K562 (cell line): ENCODE measurements around the gene TMPRSS9. TPM values are rescaled to one million over a fixed set of nuclear protein-coding genes. Genes with fewer than 3 reads are reported as not detected.

ENCODE experiments used
- ATAC-seq: fragments of 200-7000 bp; cut with Tn5 transposase; 3 replicates; pipeline ENCODE4 v1.9.1; 2020; ENCODE audit warnings: moderate library complexity
- BruUV-seq: library from RNA; stranded (reverse); fragments of 400-500 nt; replicated peaks from 2 replicates; lab custom pipeline; 2021; lab: Mats Ljungman, UMichigan
- CTCF ChIA-PET: fragments of 300-600 bp; formaldehyde crosslinking; extraction: SDS; loops from one replicate; lab custom pipeline; 2021; ENCODE audit warnings: low intra/inter-chr PET ratio; lab: Yijun Ruan, JAX
- POLR2A ChIA-PET: fragments of 300-600, 350-650 bp; sonication (Branson Sonifier 250); formaldehyde crosslinking; extraction: SDS; loops from one replicate; lab custom pipeline; 2021; ENCODE audit warnings: antibody characterized with exemption, inconsistent platforms; lab: Yijun Ruan, JAX
- DNase-seq, 4 experiments: peaks; one replicate each; pipeline versions ENCODE4 v3.0.0 to v3.0.0-alpha.2; 2011 to 2018; ENCODE audit warnings: low spot score in 3 of 4, mixed read lengths in 3 of 4; ENCODE audit errors: extremely low read depth in 1 of 4
- FAIRE-seq: peaks from 2 replicates; lab custom pipeline; 2011; peaks lifted over from hg19 to GRCh38; lab: Jason Lieb, UNC
- H2AFZ ChIP-seq: 2 replicates; pipeline ENCODE4 v1.6.0; 2011; ENCODE audit warnings: low read depth, low read length, control low read depth, inconsistent platforms
- H3K27ac ChIP-seq: fragments of 200-600 bp; 3 replicates; pipeline ENCODE4 v1.8.0; 2011; ENCODE audit warnings: low read depth, mild to moderate bottlenecking, control low read depth, inconsistent platforms, low read length, moderate library complexity, mixed read lengths; ENCODE audit errors: extremely low read depth
- H3K27me3 ChIP-seq, 2 experiments: fragments of 300-600 bp in 1 of 2; 2 replicates in 1 of 2; 3 replicates in 1 of 2; pipeline versions ENCODE4 v1.6.0 to v1.8.0; 2011; ENCODE audit warnings: inconsistent platforms in 2 of 2, low read length in 2 of 2, mild to moderate bottlenecking in 1 of 2, mixed read lengths in 1 of 2, moderate library complexity in 1 of 2; ENCODE audit not compliant: control insufficient read depth in 2 of 2, insufficient read depth in 2 of 2
- H3K36me3 ChIP-seq: fragments of 300-600 bp; 3 replicates; pipeline ENCODE4 v1.8.0; 2011; ENCODE audit warnings: mild to moderate bottlenecking, low read length, inconsistent platforms; ENCODE audit not compliant: control insufficient read depth, insufficient read depth
- H3K4me1 ChIP-seq, 2 experiments: fragments of 200-600 bp in 1 of 2; replicated peaks in 1 of 2; 2 replicates in 1 of 2; 3 replicates in 1 of 2; pipeline versions ENCODE4 v1.5.1 to v1.8.0; 2011; ENCODE audit warnings: inconsistent platforms in 2 of 2, low read length in 2 of 2, mild to moderate bottlenecking in 1 of 2, mixed read lengths in 1 of 2, moderate library complexity in 1 of 2; ENCODE audit not compliant: control insufficient read depth in 2 of 2, insufficient read depth in 2 of 2
- H3K4me2 ChIP-seq: 2 replicates; pipeline ENCODE4 v1.6.1; 2011; ENCODE audit warnings: low read length, control low read depth, inconsistent platforms, mixed read lengths; ENCODE audit not compliant: insufficient read depth
- H3K4me3 ChIP-seq: fragments of 200-600 bp; sonication (generic), shearing (Covaris generic); 2 replicates; pipeline ENCODE4 v1.5.1; 2016; ENCODE audit warnings: control low read depth, inconsistent platforms
- H3K79me2 ChIP-seq: fragments of 200-600 bp; 3 replicates; pipeline ENCODE4 v1.8.0; 2011; ENCODE audit warnings: low read length, inconsistent platforms; ENCODE audit not compliant: control insufficient read depth, insufficient read depth
- H3K9ac ChIP-seq, 2 experiments: 2 replicates each; pipeline versions ENCODE4 v1.6.0 to v1.6.1; 2011; ENCODE audit warnings: low read depth in 2 of 2, low read length in 2 of 2, control low read depth in 1 of 2, inconsistent platforms in 1 of 2, mild to moderate bottlenecking in 1 of 2, mixed read lengths in 1 of 2; ENCODE audit not compliant: insufficient read depth in 1 of 2
- H3K9me1 ChIP-seq: one replicate; pipeline ENCODE4 v1.6.0; 2011; ENCODE audit warnings: inconsistent platforms, mild to moderate bottlenecking, low read length, moderate library complexity; ENCODE audit not compliant: control insufficient read depth, insufficient read depth
- H3K9me3 ChIP-seq: replicated peaks from 2 replicates; pipeline ENCODE4 v1.5.1; 2011; ENCODE audit warnings: low read depth, low read length, inconsistent platforms; ENCODE audit not compliant: control insufficient read depth, insufficient read depth
- H4K20me1 ChIP-seq: replicated peaks from 2 replicates; pipeline ENCODE4 v1.6.1; 2011; ENCODE audit warnings: low read length, inconsistent platforms, mixed read lengths; ENCODE audit not compliant: control insufficient read depth, insufficient read depth
- BCOR ChIP-seq: fragments of 450-650 bp; IDR thresholded peaks from 2 replicates; pipeline ENCODE4 v1.6.1; 2016
- CBFA2T2 ChIP-seq: fragments of 450-650 bp; conservative IDR thresholded peaks from 2 replicates; pipeline ENCODE4 v1.6.1; 2017; ENCODE audit warnings: mild to moderate bottlenecking
- FOSL1 ChIP-seq: fragments of 200-800 bp; sonication (Bioruptor generic); conservative IDR thresholded peaks from 2 replicates; pipeline ENCODE4 v1.6.1; 2016; ENCODE audit warnings: missing genetic modification characterization, missing compliant biosample characterization
- FOXA3 ChIP-seq, 2 experiments: fragments of 450-650 bp in 1 of 2; sonication (generic) in 1 of 2; formaldehyde crosslinking; IDR thresholded peaks in 1 of 2; conservative IDR thresholded peaks in 1 of 2; 2 replicates each; pipeline versions ENCODE4 v1.4.0 to v1.8.0; 2020 to 2022; ENCODE audit warnings: mild to moderate bottlenecking in 2 of 2, missing genetic modification reagents in 1 of 2
- GATA2 ChIP-seq: sonication (generic); formaldehyde crosslinking; IDR thresholded peaks from 2 replicates; pipeline ENCODE4 v1.4.0; 2020; ENCODE audit warnings: mild to moderate bottlenecking, missing genetic modification reagents
- GTF2B ChIP-seq: IDR thresholded peaks from 2 replicates; pipeline ENCODE4 v1.6.1; 2011; ENCODE audit not compliant: insufficient read length; ENCODE audit errors: extremely low read depth
- HCFC1 ChIP-seq: IDR thresholded peaks from 2 replicates; pipeline ENCODE4 v1.6.1; 2012; ENCODE audit warnings: low read depth, low read length, improper control_type of control experiment
- HMG20B ChIP-seq: fragments of 250-450 bp; sonication (Bioruptor Pico); IDR thresholded peaks from 2 replicates; pipeline ENCODE4 v1.5.0; 2021; ENCODE audit warnings: mild to moderate bottlenecking
- HOXB6 ChIP-seq: fragments of 250-450 bp; sonication (Bioruptor Pico); IDR thresholded peaks from 2 replicates; pipeline ENCODE4 v1.5.1; 2022; ENCODE audit warnings: mild to moderate bottlenecking, borderline replicate concordance
- MCM3 ChIP-seq: fragments of 450-650 bp; IDR thresholded peaks from 2 replicates; pipeline ENCODE4 v1.6.1; 2016
- MTA1 ChIP-seq: fragments of 450-650 bp; IDR thresholded peaks from 2 replicates; pipeline ENCODE4 v1.6.1; 2017; ENCODE audit warnings: borderline replicate concordance
- NFE2L1 ChIP-seq: fragments of 450-650 bp; IDR thresholded peaks from 2 replicates; pipeline ENCODE4 v1.6.1; 2016; ENCODE audit warnings: missing genetic modification characterization, low read depth, mild to moderate bottlenecking, missing compliant biosample characterization, moderate library complexity, borderline replicate concordance
- PHB ChIP-seq: fragments of 250-450 bp; sonication (Bioruptor Pico); IDR thresholded peaks from 2 replicates; pipeline ENCODE4 v1.5.0; 2021
- SMC3 ChIP-seq: conservative IDR thresholded peaks from 2 replicates; pipeline ENCODE4 v1.6.1; 2011; ENCODE audit warnings: low read depth, low read length, improper control_type of control experiment; ENCODE audit not compliant: insufficient read depth
- SOX6 ChIP-seq: fragments of 450-650 bp; IDR thresholded peaks from 2 replicates; pipeline ENCODE4 v1.6.1; 2014; ENCODE audit warnings: mild to moderate bottlenecking
- TCF7 ChIP-seq: sonication (generic); IDR thresholded peaks from 2 replicates; pipeline ENCODE4 v1.6.1; 2016; ENCODE audit warnings: antibody characterized with exemption, borderline replicate concordance
- YBX1 ChIP-seq: fragments of 450-650 bp; IDR thresholded peaks from 2 replicates; pipeline ENCODE4 v1.7.1; 2016; ENCODE audit warnings: mild to moderate bottlenecking
- ZNF197 ChIP-seq: fragments of 200-800 bp; sonication (Bioruptor generic); IDR thresholded peaks from 2 replicates; pipeline ENCODE4 v1.6.1; 2016; ENCODE audit warnings: low read depth, missing genetic modification characterization, missing compliant biosample characterization
- ZNF282 ChIP-seq: sonication (generic); formaldehyde crosslinking; IDR thresholded peaks from 2 replicates; pipeline ENCODE4 v1.8.1; 2023; ENCODE audit warnings: missing genetic modification reagents
- ZSCAN29 ChIP-seq: fragments of 450-650 bp; IDR thresholded peaks from 2 replicates; pipeline ENCODE4 v1.6.1; 2017
- WGBS: fragments of 100-300 bp; shearing (Covaris generic); methylation state at CpG from one replicate; pipeline ENCODE4 v1.1.6; 2016; ENCODE audit warnings: low coverage, mixed read lengths; ENCODE audit not compliant: insufficient coverage; ENCODE audit errors: missing lambda C conversion rate; 5-methylcytosine and 5-hydroxymethylcytosine counted together
- in situ Hi-C: fragments of 300-500 bp; cut with MboI; formaldehyde crosslinking; loops from 4 replicates; pipeline ENCODE4 v1.15.0; 2018; ENCODE audit warnings: inconsistent platforms, mixed read lengths
- intact Hi-C: fragments of 100-400 bp; cut with micrococcal nuclease; formaldehyde crosslinking; loops from 2 replicates; pipeline ENCODE4 v1.14.2; 2022
- polyA plus RNA-seq, 8 experiments: library from polyadenylated mRNA; depleted of rRNA in 4 of 8; stranded (reverse) in 5 of 8; unstranded in 3 of 8; fragments of >200 nt; fragmentation: Nextera tagmentation in 2 of 8; fragmentation: Illumina TruSeq in 1 of 8; extraction: Ambion mirVana in 2 of 8; extraction: Trizol in 1 of 8; gene quantifications; 2 replicates each; pipeline versions ENCODE4 v1.2.1 to v1.2.3, GENCODE V29; 2011 to 2014; ENCODE audit warnings: inconsistent platforms in 1 of 8, missing spikeins in 1 of 8
- total RNA-seq, 7 experiments: library from RNA; depleted of rRNA in 6 of 7; stranded (reverse); fragments of >200 nt in 6 of 7; fragmentation: Illumina TruSeq in 2 of 7; extraction: Trizol in 2 of 7; gene quantifications; 2 replicates each; pipeline versions ENCODE4 v1.2.1 to v1.2.3, GENCODE V29; 2011 to 2021; ENCODE audit warnings: low replicate concordance in 1 of 7

TMPRSS9 gene
- total and polyA plus RNA-seq, 9 of the 15 experiments (the other 6 are each of a cell fraction or from before 2014, with no cell fraction given), result 0.01 to 0.03 TPM; not detected in 7

- peaks cover 4% of the 10 kb centered on the region; the same call in 1 of the 2 replicates for H4K20me1 ChIP-seq
- WGBS, result 90% methylated on average over 9 of the region's 39 CpGs
- ATAC-seq (no peak), DNase-seq (peak in 1 of 4 experiments; percentile 31), FAIRE-seq (no peak)
- BruUV-seq, result no TSS peak
- no peak overlapping the region for H3K9ac ChIP-seq
- in situ Hi-C loops (no loop called here), intact Hi-C loops (no loop called here)
- no peak overlapping the region for H2AFZ ChIP-seq
- TF ChIP-seq SOX6, result no peak
- TF ChIP-seq HCFC1, result no peak
- TF ChIP-seq GTF2B, result no peak
- no peak for TF ChIP-seq ZNF282
- no peak for TF ChIP-seq FOXA3 (CRISPR knock-in tag; conservative IDR thresholded peaks at IDR 0.05 in 1 of 2, IDR thresholded peaks at IDR 0.05 in 1 of 2)
- TF ChIP-seq GATA2 (CRISPR knock-in tag), result no peak
- no peak for TF ChIP-seq YBX1
- TF ChIP-seq HOXB6 (CRISPR knock-in tag), result no peak
- no peak for TF ChIP-seq ZSCAN29
- no peak for TF ChIP-seq FOSL1 (tag)
- TF ChIP-seq PHB (CRISPR knock-in tag), result no peak
- no peak for TF ChIP-seq SMC3
- no peak for TF ChIP-seq HMG20B
- TF ChIP-seq CBFA2T2, result no peak
- no peak for TF ChIP-seq NFE2L1 (tag)
- no peak for TF ChIP-seq MCM3
- no peak for TF ChIP-seq MTA1
- TF ChIP-seq BCOR, result no peak
- TF ChIP-seq ZNF197, result no peak
- no peak for TF ChIP-seq TCF7
- no peak overlapping the region for H3K27ac ChIP-seq
- no peak overlapping the region for H3K4me2 ChIP-seq
- H3K36me3 ChIP-seq, result peaks cover 76% of the 10 kb centered on the region; the same call in 2 of the 3 replicates
- H3K4me3 ChIP-seq, result no peak overlapping the region
- no peaks in the 10 kb centered on the region for H3K27me3 ChIP-seq
- no peaks in the 10 kb centered on the region for H3K9me1 ChIP-seq
- CTCF ChIA-PET, result no interaction called here
- H3K9me3 ChIP-seq, result no peaks in the 10 kb centered on the region
- peaks cover 4% of the 10 kb centered on the region; the same call in 2 of the 3 replicates for H3K79me2 ChIP-seq
- H3K4me1 ChIP-seq, result peaks cover 0 to 22% of the 10 kb centered on the region in 2 experiments; a peak in 1 of 5 replicates
- POLR2A ChIA-PET, result interaction anchor here (1.0 to 1.4 kb wide), 2 partner anchors 8 to 22 kb away, joined by 3 to 4 read pairs; no protein-coding TSS in a partner anchor
Observed at GRCh38 chr19:2436384-2436783, 76.3 kb downstream of the TMPRSS9 start.
